LNCaP clone FGC (cell line): ENCODE results near the gene FRYL.
"Not testable (repeated sequence)": the region's sequence is repeated elsewhere in the genome, so short reads cannot be mapped to it uniquely, and the experiment has no call there.

Experiments used
- DNase-seq: peaks from one replicate; pipeline ENCODE4 v3.0.0-alpha.2; 2011; ENCODE audit warnings: low read depth
- H3K4me3 ChIP-seq: 2 replicates; pipeline ENCODE4 v1.5.1; 2011; ENCODE audit warnings: mild to moderate bottlenecking, low read depth, low read length, control low read depth
- CTCF ChIP-seq: IDR thresholded peaks from 2 replicates; pipeline ENCODE4 v1.5.1; 2012; ENCODE audit warnings: mild to moderate bottlenecking; ENCODE audit not compliant: control insufficient read depth, insufficient read depth; ENCODE audit errors: extremely low read depth

Gene FRYL

GRCh38 chr4:48804584-48805301, 24.7 kb upstream of the FRYL start:
- no peak for DNase-seq
- TF ChIP-seq CTCF: no peak
- no peak overlapping the region for H3K4me3 ChIP-seq

- no peak for TF ChIP-seq CTCF
- DNase-seq: no peak
- H3K4me3 ChIP-seq: no peak overlapping the region
These were observed 21.1 kb upstream of the FRYL start for GRCh38 chr4:48801016-48801715.

GRCh38 chr4:48800155-48800554, 20.1 kb upstream of the FRYL start:
- not testable (repeated sequence) for DNase-seq, H3K4me3 ChIP-seq

GRCh38 chr4:48799157-48799556, 19.1 kb upstream of the FRYL start:
- TF ChIP-seq CTCF: no peak
- DNase-seq: no peak
- H3K4me3 ChIP-seq: no peak overlapping the region

GRCh38 chr4:48798117-48798516, 18.0 kb upstream of the FRYL start:
- no peak overlapping the region for H3K4me3 ChIP-seq
- no peak for DNase-seq
- TF ChIP-seq CTCF: no peak

- no peak for DNase-seq
- no peak overlapping the region for H3K4me3 ChIP-seq
- TF ChIP-seq CTCF: no peak
These were observed 17.0 kb upstream of the FRYL start for GRCh38 chr4:48796927-48797679.

- no peak for DNase-seq
- TF ChIP-seq CTCF: no peak
- no peak overlapping the region for H3K4me3 ChIP-seq
These were observed 16.3 kb upstream of the FRYL start for GRCh38 chr4:48796191-48796926.
